Liver (tissue), 9 donors: ENCODE data around the gene CYTL1. TPM values are rescaled to one million over a fixed set of nuclear protein-coding genes. Genes with fewer than 3 reads are reported as not detected.

Source experiments
- DNase-seq: peaks from one replicate; pipeline ENCODE4 v3.0.0-alpha.2; 2017; ENCODE audit warnings: low spot score
- H3K27ac ChIP-seq, 2 donors: one replicate each; pipeline ENCODE4 v1.7.0; 2013; ENCODE audit warnings: inconsistent platforms in 2 of 2, low read length in 2 of 2, control low read depth in 1 of 2, low read depth in 1 of 2, mild to moderate bottlenecking in 1 of 2
- H3K27me3 ChIP-seq, 4 donors: one replicate each; pipeline versions ENCODE4 v1.6.1 to v1.7.0; 2013; ENCODE audit warnings: low read length in 3 of 4, inconsistent platforms in 1 of 4, mild to moderate bottlenecking in 1 of 4, moderate library complexity in 1 of 4; ENCODE audit not compliant: control insufficient read depth in 4 of 4, insufficient read depth in 4 of 4
- H3K36me3 ChIP-seq, 4 donors: one replicate each; pipeline versions ENCODE4 v1.6.1 to v1.7.0; 2013; ENCODE audit warnings: low read length in 3 of 4, mild to moderate bottlenecking in 3 of 4, low read depth in 1 of 4, moderate library complexity in 1 of 4; ENCODE audit not compliant: control insufficient read depth in 4 of 4, insufficient read depth in 3 of 4
- H3K4me1 ChIP-seq, 4 donors: one replicate each; pipeline versions ENCODE4 v1.6.1 to v1.7.0; 2013; ENCODE audit warnings: low read length in 3 of 4, mild to moderate bottlenecking in 3 of 4, moderate library complexity in 1 of 4; ENCODE audit not compliant: control insufficient read depth in 4 of 4, insufficient read depth in 4 of 4
- H3K4me3 ChIP-seq, 3 donors: one replicate each; pipeline versions ENCODE4 v1.6.1 to v1.7.0; 2013; ENCODE audit warnings: low read length in 3 of 3, control low read depth in 1 of 3, low read depth in 1 of 3, mild to moderate bottlenecking in 1 of 3
- H3K9ac ChIP-seq, 2 donors: one replicate each; pipeline ENCODE4 v1.7.0; 2013; ENCODE audit warnings: low read length in 2 of 2, mild to moderate bottlenecking in 2 of 2, moderate library complexity in 2 of 2, control low read depth in 1 of 2, low read depth in 1 of 2
- H3K9me3 ChIP-seq, 4 donors: one replicate each; pipeline versions ENCODE4 v1.6.1 to v1.7.0; 2013; ENCODE audit warnings: low read length in 3 of 4; ENCODE audit not compliant: control insufficient read depth in 4 of 4
- EGR1 ChIP-seq, 2 donors: IDR thresholded peaks; 2 replicates each; pipeline ENCODE4 v1.6.1; 2016 to 2018; ENCODE audit warnings: antibody characterized with exemption in 2 of 2, low read depth in 2 of 2
- FOXA1 ChIP-seq: IDR thresholded peaks from 2 replicates; pipeline ENCODE4 v1.6.1; 2016; ENCODE audit warnings: antibody characterized with exemption
- FOXA2 ChIP-seq: IDR thresholded peaks from 2 replicates; pipeline ENCODE4 v1.6.1; 2016; ENCODE audit warnings: antibody characterized with exemption
- GABPA ChIP-seq, 2 donors: IDR thresholded peaks in 1 of 2; conservative IDR thresholded peaks in 1 of 2; 2 replicates each; pipeline ENCODE4 v1.6.1; 2016; ENCODE audit warnings: antibody characterized with exemption in 2 of 2, mild to moderate bottlenecking in 1 of 2, moderate library complexity in 1 of 2
- HNF4A ChIP-seq, 2 donors: conservative IDR thresholded peaks; 2 replicates each; pipeline ENCODE4 v1.6.1; 2016; ENCODE audit warnings: antibody characterized with exemption in 2 of 2, mild to moderate bottlenecking in 2 of 2
- HNF4G ChIP-seq: IDR thresholded peaks from 2 replicates; pipeline ENCODE4 v1.6.1; 2016; ENCODE audit warnings: antibody characterized with exemption
- JUND ChIP-seq, 2 donors: IDR thresholded peaks; 2 replicates each; pipeline ENCODE4 v1.6.1; 2016; ENCODE audit warnings: antibody characterized with exemption in 2 of 2
- NR2F2 ChIP-seq: IDR thresholded peaks from 2 replicates; pipeline ENCODE4 v1.6.1; 2016; ENCODE audit warnings: antibody characterized with exemption
- RAD21 ChIP-seq, 2 donors: IDR thresholded peaks; 2 replicates each; pipeline ENCODE4 v1.6.1; 2016; ENCODE audit warnings: antibody characterized with exemption in 2 of 2, mild to moderate bottlenecking in 2 of 2
- RXRA ChIP-seq, 2 donors: IDR thresholded peaks; 2 replicates each; pipeline ENCODE4 v1.6.1; 2017 to 2018; ENCODE audit warnings: antibody characterized with exemption in 2 of 2, mild to moderate bottlenecking in 1 of 2
- SP1 ChIP-seq: IDR thresholded peaks from 2 replicates; pipeline ENCODE4 v1.6.1; 2018; ENCODE audit warnings: antibody characterized with exemption, mild to moderate bottlenecking
- TAF1 ChIP-seq: conservative IDR thresholded peaks from 2 replicates; pipeline ENCODE4 v1.6.1; 2016; ENCODE audit warnings: antibody characterized with exemption, mild to moderate bottlenecking
- YY1 ChIP-seq: IDR thresholded peaks from 2 replicates; pipeline ENCODE4 v1.6.1; 2016; ENCODE audit warnings: antibody characterized with exemption, mild to moderate bottlenecking
- WGBS: extraction: QIAGEN DNeasy Blood & Tissue Kit; methylation state at CpG from one replicate; pipeline ENCODE4 v1.1.7; 2013; 5-methylcytosine and 5-hydroxymethylcytosine counted together
- polyA plus RNA-seq, 2 donors: library from polyadenylated mRNA; stranded (reverse) in 1 of 2; unstranded in 1 of 2; fragments of 200-250 nt in 1 of 2; fragments of >200 nt in 1 of 2; fragmentation: Nextera tagmentation in 1 of 2; extraction: Ambion mirVana in 1 of 2; gene quantifications; one replicate each; pipeline versions ENCODE4 v1.2.1 to v1.2.3, GENCODE V29; 2013 to 2015
- total RNA-seq, 2 donors: library from RNA; depleted of rRNA; stranded (reverse); fragments of >200 nt; gene quantifications; one replicate each; pipeline ENCODE4 v1.2.3, GENCODE V29; 2014
- TF ChIP-seq, protein P1 (sequence below): IDR thresholded peaks from 2 replicates; pipeline ENCODE4 v1.6.1; 2016; ENCODE audit warnings: antibody characterized with exemption
- TF ChIP-seq, protein P2 (sequence below): IDR thresholded peaks from 2 replicates; pipeline ENCODE4 v1.6.1; 2016; ENCODE audit warnings: antibody characterized with exemption
- TF ChIP-seq, protein P3 (sequence below): fragments of 150-350 bp; IDR thresholded peaks from 2 replicates; pipeline ENCODE4 v1.5.1; 2017; ENCODE audit warnings: improper control_type of control experiment, low read depth, low read length; ENCODE audit not compliant: missing input control
- TF ChIP-seq, protein P4 (sequence below): IDR thresholded peaks from 2 replicates; pipeline ENCODE4 v1.6.1; 2016; ENCODE audit warnings: antibody characterized with exemption
- donor health status: healthy.
- donor health status: healthy.
- donor health status: healthy.
- donor health status: healthy.
- donor health status: healthy.

Gene CYTL1
- total and polyA plus RNA-seq, 4 donors: 0.13 to 4.6 TPM; not detected in 2

DNA sequence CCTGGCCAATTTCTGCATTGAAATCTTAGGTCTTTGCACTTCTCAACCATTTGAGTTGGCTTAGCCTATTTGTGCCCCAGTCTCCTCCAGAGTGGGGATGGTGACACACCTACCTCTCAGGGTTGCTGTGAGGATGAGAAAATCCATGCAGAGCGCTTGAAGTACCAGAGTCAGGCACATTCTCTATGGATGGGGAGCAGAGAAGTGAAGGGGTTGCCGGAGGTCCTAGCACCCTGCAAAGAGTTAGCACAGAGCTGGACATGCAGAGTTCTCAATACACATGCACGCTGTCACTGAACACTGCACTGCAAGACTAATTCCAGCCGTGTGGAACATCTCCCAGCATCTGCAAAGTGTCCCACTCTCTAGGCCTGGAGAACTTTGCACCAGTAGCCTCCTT lies 29.5 kb upstream of the CYTL1 start (continued):
- TF ChIP-seq GABPA (IDR thresholded peaks at IDR 0.05 in 1 of 2, conservative IDR thresholded peaks at IDR 0.05 in 1 of 2) (no peak), NR2F2 (no peak), HNF4G (no peak)
- TF ChIP-seq, protein P1, sequence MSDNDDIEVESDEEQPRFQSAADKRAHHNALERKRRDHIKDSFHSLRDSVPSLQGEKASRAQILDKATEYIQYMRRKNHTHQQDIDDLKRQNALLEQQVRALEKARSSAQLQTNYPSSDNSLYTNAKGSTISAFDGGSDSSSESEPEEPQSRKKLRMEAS: no peak

DNA sequence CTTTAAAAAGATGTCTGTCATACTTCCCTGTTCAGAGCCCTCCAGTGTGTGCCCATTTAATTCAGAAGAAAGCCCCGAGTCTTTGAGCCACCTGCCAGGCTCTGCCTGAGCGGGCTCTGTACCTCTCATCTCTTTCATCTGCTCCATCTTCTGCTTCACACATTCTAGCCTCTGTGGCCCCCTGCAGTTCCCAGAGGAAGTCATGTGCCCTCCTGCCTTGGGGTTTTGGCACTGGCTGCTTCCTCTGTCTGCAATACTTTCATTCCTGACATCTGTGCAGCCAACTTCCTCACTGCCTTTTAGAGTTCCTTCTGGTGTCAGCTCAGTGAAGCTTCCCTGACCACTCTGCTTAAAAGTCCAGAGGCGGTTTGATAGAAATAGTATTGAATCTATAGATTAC lies 25.8 kb upstream of the CYTL1 start:
- no peaks in the 10 kb centered on the region for H3K9me3 ChIP-seq
- no peaks in the 10 kb centered on the region for H3K36me3 ChIP-seq
- no peak overlapping the region for H3K27ac ChIP-seq
- no peaks in the 10 kb centered on the region for H3K4me1 ChIP-seq
- H3K27me3 ChIP-seq: peaks cover 0 to 7% (median 2%) of the 10 kb centered on the region in 4 donors
- TF ChIP-seq FOXA1 (no peak), RAD21 (IDR thresholded peaks at IDR 0.05) (no peak), GABPA (IDR thresholded peaks at IDR 0.05 in 1 of 2, conservative IDR thresholded peaks at IDR 0.05 in 1 of 2) (no peak), HNF4A (conservative IDR thresholded peaks at IDR 0.05) (no peak), EGR1 (IDR thresholded peaks at IDR 0.05; ENCODE audit: low read depth in 2 of 2) (no peak), FOXA2 (no peak), YY1 (no peak), JUND (IDR thresholded peaks at IDR 0.05) (no peak), HNF4G (no peak)
- TF ChIP-seq, protein P1: no peak
- TF ChIP-seq, protein P2, sequence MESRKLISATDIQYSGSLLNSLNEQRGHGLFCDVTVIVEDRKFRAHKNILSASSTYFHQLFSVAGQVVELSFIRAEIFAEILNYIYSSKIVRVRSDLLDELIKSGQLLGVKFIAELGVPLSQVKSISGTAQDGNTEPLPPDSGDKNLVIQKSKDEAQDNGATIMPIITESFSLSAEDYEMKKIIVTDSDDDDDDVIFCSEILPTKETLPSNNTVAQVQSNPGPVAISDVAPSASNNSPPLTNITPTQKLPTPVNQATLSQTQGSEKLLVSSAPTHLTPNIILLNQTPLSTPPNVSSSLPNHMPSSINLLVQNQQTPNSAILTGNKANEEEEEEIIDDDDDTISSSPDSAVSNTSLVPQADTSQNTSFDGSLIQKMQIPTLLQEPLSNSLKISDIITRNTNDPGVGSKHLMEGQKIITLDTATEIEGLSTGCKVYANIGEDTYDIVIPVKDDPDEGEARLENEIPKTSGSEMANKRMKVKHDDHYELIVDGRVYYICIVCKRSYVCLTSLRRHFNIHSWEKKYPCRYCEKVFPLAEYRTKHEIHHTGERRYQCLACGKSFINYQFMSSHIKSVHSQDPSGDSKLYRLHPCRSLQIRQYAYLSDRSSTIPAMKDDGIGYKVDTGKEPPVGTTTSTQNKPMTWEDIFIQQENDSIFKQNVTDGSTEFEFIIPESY: no peak
- TF ChIP-seq, protein P3, sequence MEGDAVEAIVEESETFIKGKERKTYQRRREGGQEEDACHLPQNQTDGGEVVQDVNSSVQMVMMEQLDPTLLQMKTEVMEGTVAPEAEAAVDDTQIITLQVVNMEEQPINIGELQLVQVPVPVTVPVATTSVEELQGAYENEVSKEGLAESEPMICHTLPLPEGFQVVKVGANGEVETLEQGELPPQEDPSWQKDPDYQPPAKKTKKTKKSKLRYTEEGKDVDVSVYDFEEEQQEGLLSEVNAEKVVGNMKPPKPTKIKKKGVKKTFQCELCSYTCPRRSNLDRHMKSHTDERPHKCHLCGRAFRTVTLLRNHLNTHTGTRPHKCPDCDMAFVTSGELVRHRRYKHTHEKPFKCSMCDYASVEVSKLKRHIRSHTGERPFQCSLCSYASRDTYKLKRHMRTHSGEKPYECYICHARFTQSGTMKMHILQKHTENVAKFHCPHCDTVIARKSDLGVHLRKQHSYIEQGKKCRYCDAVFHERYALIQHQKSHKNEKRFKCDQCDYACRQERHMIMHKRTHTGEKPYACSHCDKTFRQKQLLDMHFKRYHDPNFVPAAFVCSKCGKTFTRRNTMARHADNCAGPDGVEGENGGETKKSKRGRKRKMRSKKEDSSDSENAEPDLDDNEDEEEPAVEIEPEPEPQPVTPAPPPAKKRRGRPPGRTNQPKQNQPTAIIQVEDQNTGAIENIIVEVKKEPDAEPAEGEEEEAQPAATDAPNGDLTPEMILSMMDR: no peak
- no peak for DNase-seq
- H3K4me3 ChIP-seq: no peak overlapping the region
- 48% methylated on average over 3 of the region's 3 CpGs for WGBS
- no peak overlapping the region for H3K9ac ChIP-seq

DNA sequence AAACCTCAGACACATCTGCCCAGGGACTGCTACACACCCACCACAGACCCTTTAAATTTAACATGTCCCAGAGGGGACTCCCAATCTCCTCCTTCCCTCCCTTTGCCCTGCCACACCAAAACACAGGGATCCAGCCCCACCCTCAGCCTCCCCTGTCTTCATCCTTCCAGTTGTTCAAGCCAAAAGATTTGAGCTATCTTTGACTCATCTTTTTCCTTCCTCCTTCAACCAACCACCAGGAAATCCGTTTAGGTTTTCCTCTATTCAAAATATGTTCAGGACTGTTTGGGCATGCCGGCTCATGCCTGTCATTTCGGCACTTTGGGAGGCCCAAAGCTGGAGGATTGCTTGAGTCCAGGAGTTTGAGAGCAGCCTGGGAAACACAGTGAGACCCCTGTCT lies 25.1 kb upstream of the CYTL1 start:
- peak; percentile 8 for DNase-seq
- Histone ChIP-seq H3K27ac (no peak overlapping the region), H3K36me3 (no peaks in the 10 kb centered on the region), H3K9ac (no peak overlapping the region), H3K9me3 (no peaks in the 10 kb centered on the region), H3K27me3 (peaks cover 0 to 7% (median 2%) of the 10 kb centered on the region in 4 donors), H3K4me1 (no peaks in the 10 kb centered on the region), H3K4me3 (no peak overlapping the region)
- 53% methylated on average over 3 of the region's 3 CpGs for WGBS
- TF ChIP-seq RAD21 (IDR thresholded peaks at IDR 0.05) (no peak), SP1 (no peak), HNF4A (conservative IDR thresholded peaks at IDR 0.05) (no peak), NR2F2 (no peak), RXRA (IDR thresholded peaks at IDR 0.05) (no peak), JUND (IDR thresholded peaks at IDR 0.05) (no peak), FOXA1 (no peak), GABPA (IDR thresholded peaks at IDR 0.05 in 1 of 2, conservative IDR thresholded peaks at IDR 0.05 in 1 of 2) (no peak), TAF1 (no peak)
- TF ChIP-seq, protein P3: no peak
- TF ChIP-seq, protein P4, sequence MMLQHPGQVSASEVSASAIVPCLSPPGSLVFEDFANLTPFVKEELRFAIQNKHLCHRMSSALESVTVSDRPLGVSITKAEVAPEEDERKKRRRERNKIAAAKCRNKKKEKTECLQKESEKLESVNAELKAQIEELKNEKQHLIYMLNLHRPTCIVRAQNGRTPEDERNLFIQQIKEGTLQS: no peak
- TF ChIP-seq, protein P1: no peak
- TF ChIP-seq, protein P2: no peak
